Stimulated activated naive CD8-positive, alpha-beta T cell treated with anti-CD3 and anti-CD28 coated beads, Interleukin-15, Interleukin-2, amounts not matched to agents 100 U/mL and 50 U/mL, for 24 hours (primary cell): ENCODE results near the gene FZD10.

Source experiments
- ATAC-seq: fragments of 150-1000 bp; cut with Tn5 transposase; one replicate; pipeline ENCODE4 v1.10.0; 2021
- DNase-seq: peaks from one replicate; pipeline ENCODE4 v3.0.0; 2021

Gene FZD10, protein sequence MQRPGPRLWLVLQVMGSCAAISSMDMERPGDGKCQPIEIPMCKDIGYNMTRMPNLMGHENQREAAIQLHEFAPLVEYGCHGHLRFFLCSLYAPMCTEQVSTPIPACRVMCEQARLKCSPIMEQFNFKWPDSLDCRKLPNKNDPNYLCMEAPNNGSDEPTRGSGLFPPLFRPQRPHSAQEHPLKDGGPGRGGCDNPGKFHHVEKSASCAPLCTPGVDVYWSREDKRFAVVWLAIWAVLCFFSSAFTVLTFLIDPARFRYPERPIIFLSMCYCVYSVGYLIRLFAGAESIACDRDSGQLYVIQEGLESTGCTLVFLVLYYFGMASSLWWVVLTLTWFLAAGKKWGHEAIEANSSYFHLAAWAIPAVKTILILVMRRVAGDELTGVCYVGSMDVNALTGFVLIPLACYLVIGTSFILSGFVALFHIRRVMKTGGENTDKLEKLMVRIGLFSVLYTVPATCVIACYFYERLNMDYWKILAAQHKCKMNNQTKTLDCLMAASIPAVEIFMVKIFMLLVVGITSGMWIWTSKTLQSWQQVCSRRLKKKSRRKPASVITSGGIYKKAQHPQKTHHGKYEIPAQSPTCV

DNA sequence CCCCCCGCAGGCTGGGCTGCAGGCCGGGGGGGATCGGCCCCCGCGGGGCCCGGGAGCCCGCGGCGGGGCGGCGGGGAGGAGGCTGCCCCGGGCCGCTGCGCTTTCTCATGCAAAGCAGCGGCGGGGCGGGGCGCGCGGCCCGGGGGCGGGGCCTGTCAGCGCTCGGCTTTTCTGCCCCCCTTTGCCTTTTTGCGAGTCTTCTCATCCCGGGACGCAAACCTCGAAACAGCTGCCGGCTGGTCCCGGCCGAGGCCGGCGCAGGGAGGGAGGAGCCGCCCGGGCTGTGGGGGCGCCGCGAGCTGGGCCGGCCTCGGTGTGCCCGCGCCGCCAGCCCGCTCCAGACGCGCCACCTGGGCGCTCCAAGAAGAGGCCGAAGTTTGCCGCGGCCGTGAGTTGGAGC lies at the start of gene FZD10:
FZD10 (plus strand) TSS at position 198 of the 400 bp plus-strand sequence. CDS start 479 bp downstream, outside the sequence.
- DNase-seq (peak; percentile 27), ATAC-seq (no peak)

DNA sequence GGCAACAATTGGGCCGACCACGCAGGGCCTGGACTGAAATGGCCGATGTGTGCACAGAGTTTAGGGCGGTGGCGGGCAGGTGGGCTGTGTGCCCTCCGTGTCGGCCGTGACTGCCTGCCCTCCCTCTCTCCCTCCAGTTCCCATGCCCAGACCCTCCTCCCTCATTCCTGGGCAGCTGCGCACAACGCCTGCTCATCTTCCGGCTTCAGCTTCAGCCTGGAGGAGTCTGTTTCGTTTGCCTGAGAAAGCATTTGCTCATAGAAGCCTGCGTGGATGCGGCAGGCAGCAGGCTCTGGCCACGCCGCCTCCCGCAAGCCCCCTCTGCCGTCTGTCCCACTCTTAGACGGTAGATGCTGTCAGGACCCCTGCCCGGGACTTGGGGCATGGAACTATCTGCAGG lies 47.3 kb upstream of the FZD10 start:
- DNase-seq, result no peak
- no peak for ATAC-seq

DNA sequence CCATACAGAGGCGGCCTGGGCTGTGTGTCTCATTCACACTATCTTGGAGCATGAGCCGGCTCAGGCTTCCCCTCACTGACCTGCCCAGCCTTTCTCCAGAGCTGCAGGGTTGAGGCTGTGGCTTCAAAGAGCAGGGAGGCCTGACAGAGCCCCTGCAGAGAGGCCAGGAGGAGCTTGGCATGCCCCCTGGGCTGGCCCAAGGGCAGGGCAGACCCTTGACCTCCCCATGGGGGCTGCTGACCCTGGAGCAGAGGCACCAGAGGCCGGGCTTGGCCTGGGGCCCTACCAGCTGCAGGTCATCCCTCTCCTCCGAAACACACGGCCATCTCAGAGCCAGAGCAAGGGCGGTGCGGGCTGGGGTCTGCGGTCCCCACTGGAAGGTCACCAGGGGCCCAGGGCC lies 46.6 kb upstream of the FZD10 start:
- no peak for ATAC-seq

DNA sequence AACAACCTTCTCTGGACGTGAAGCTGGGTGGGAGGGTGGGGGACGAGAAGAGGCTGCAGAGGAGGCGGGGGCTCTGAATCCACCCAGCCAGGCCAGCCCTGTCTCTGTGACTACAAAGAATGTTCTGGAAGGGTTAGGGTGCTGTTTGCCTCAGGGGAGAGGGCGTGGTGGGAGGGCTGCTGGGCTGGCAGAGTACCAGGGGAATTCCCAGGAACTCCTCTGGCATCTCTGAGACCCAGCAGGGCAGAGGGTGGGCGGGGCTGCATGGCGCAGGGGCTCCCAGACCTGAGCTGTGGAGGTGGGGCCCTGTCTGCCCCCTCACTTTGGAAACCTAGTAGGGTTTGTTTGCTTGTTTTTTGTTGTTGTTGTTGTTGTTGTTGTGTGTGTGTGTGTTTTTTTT lies 45.5 kb upstream of the FZD10 start:
- DNase-seq (no peak), ATAC-seq (no peak)

More for the DNA sequence above, 46.6 kb upstream of the FZD10 start:
- no peak for DNase-seq

DNA sequence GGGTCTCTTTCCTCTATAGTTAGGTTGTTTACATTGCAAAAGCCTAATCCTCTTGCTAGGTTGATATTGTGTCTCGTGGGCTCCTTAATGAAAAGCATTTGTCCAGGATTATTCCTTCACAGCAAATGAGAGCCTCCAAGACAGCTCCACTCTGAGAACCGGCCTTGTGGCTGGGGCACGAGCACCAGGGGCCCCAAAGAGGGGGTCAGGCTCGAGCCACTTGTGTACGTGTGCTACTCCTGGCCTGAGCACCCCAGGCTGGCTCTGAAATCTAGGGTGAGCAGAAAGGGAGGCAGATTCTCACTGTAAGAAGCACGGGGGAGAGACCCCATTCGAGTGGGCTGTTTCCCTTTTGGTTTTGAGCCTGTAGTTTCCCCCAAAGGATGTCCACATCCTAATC lies 45.0 kb upstream of the FZD10 start:
- ATAC-seq (no peak), DNase-seq (no peak)

DNA sequence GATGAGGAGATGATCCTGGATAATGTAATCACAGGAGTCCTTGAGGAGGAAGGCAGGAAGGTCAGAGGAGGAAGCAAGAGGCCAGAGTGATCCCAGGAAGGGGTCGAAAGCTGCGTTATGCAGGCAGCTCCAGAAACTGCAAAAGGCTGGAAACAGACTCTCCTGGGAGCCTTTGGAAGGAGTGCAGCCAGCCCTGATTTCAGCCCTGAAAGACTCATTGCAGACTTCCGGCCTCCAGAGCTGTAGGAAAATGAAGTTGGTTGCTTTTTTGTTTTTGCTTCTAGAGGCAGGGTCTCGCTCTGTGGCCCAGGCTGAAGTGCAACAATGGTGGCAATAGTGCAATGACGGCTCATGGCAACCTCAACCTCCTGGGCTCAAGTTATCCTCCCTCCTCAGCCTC lies 44.6 kb upstream of the FZD10 start:
- DNase-seq (no peak), ATAC-seq (no peak)

DNA sequence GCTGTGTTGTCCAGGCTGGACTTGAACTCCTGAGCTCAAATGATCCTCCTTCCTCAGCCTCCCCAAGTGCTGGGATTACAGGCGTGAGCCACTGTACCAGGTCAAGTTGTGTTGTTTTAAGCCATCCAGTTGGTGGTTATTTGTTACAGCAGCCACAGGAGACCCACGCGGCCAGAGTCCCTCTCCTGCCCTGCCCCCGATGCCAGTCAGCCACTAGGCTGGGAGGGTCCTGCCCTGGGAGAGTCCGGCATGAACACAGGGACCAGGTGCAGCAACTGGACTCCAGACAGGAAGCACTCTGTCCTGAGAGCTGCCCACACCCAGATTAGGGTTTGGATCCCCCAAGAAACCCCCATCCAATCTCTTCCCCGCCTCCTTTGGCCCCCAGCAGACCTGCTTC lies 44.1 kb upstream of the FZD10 start:
- no peak for DNase-seq
- ATAC-seq, result no peak

DNA sequence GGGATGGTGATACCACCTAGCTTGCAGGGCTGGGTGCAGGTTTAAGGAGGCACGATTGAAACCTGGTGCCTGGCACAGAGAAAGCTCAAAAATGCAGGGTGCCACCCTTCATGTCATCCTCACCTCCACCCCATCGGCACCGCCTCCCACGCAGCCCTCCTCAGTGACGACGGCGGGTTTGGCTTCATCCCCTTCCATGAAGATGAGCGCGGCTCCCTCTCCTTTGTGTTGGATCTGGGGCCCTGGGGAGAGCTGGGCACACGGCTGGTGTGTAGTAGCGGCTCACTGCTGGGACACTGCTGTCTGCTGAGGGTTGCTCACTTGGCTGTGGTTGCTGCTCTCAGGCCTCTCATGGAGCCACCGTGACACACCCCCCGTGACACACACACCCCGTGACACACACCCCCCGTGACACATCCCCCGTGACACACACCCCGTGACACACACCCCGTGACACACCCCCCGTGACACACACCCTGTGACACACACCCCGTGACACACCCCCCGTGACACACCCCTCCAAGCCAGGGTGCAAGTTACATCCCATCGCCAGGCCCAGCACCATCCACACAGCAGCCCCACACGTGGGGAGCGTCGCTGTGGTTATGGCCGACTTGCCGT lies 42.9 kb upstream of the FZD10 start:
- no peak for ATAC-seq
- DNase-seq, result no peak

DNA sequence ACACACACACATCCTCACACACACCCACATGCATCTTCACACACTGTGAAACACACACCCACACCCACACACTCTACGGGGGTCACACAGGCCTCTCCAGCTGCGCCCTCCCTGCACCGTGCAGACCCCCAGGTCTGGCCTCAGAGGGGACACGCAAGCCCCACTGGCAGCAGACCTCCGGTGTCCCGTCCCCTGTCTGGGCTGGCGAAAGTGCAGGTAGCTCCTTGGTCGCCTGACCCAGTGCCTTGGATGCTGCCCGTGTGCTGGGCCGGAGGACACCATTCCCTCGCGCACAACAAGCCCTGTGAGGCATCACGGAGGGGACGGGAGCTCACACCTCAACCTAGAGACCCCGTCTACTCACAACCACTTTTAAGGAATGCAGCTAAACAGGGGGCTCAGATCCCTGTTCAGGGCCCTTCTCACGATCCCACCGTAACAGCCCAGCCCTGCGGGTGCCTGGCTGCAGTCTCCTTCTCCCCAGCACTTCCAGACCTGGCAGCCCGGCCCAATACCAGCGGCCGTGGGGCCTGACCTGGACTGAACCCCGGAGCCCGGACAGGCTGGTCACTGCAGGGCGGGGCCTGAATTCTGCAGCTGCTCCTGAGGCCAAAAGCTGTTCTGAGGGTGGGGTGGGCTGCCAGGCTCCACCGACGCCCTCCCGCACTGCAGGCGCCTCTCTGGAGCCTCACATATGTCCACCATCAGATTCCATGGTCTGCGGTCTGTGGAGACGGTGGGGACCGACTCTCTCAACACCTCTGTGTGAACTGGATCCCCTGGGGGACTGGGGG lies 42.1 kb upstream of the FZD10 start:
- DNase-seq (no peak), ATAC-seq (no peak)

DNA sequence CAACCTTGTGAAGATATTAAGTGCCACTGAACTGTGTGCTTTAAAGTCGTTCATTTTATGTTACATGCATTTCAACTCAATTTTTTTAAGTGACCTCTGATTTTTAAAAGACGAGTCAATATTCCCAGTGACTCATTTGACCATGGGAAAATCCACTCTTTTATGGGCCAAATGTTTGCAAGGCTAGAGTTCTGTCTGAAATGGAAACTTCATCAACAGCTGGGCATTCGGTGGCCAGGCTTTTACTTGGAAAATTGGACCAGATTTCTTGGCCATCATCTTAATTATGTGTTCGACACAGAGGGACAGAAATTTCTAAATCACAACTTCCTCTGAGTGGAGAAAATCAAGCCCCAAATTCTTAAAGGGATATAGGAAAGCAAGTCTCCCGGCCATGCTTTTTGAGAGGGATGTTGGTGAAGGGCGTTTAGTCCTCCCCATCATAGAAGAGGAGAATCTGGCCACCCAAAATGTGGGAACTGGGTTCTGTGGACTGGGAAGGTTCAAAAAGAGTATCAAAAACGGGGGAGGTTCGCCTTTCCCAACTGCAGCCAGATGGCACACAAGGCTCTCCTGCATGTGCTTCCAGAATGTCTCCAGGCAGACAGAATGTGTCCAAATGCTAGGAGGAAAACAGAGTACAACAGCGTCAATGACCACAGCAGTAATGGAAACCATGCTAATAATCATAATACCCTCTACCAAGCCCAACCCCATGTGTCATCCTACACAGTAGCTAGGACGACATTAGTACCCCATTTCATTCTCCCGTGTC lies 40.9 kb upstream of the FZD10 start:
- ATAC-seq (no peak), DNase-seq (no peak)

DNA sequence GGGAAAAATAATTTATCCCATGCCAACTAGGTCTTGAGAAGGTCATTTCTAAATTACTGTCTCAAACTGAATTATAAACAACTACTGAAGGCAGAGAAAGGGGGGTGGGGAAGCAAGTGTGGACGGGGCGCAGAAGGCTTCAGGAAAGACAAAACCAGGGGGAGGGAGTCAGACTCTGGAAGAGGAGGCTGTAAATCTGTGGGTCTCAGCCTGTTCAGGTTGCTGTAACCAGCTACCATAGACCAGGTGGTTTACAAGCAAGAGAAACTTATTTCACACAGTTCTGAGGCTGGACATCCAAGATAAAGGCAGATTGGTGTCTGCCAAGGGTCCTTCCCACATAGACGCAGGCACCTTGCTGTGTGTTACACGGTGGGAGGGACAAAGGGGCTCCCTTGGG lies 39.9 kb upstream of the FZD10 start:
- no peak for ATAC-seq
- DNase-seq, result no peak

DNA sequence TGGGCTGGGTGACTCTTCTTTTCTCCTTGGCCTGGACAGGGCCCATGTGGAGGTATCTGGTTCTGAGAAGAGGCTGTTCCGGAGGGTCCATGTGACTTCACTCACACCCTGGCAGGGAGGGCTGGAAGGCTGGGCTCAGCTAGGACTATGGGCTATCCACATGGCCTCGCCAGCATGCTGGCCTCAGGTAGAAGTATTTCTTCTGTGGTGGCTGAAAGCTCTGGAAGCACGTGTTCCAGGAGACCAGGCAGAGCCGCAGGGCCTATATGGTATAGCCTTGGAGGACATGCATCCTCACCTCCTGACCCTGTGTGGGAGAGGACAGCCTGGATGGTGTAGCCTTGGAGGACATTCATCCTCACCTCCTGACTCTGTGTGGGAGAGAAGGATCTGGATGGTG lies 38.2 kb upstream of the FZD10 start:
- no peak for DNase-seq
- ATAC-seq, result no peak

DNA sequence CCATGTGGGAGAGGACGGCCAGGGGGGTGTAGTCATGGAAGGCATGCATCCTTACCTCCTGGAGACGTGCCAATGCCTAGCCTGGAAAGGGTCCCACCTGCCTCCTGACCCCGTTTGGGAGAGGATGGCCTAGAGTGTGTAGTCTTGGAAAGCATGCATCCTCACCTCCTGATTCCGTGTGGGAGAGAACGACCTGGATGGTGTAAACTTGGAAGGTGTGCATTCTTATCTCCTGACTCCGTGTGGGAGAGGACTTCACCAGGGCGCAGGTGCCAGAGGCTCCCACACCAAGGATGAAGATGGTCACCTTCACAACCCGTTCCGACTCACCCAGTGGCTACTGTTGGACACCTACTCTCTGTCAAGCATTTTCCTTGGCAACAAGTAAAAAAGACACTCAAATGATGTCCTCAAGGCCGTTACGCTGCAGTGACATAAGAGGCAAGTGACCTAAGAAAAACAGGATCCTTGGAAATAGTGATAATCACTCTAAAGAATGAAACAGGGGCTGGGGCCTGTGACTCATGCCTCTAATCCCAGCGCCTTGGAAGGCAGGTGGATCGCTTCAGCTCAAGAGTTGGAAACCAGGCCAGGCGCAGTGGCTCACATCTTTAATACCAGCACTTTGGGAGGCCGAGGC lies 37.5 kb upstream of the FZD10 start:
- ATAC-seq (no peak), DNase-seq (no peak)

DNA sequence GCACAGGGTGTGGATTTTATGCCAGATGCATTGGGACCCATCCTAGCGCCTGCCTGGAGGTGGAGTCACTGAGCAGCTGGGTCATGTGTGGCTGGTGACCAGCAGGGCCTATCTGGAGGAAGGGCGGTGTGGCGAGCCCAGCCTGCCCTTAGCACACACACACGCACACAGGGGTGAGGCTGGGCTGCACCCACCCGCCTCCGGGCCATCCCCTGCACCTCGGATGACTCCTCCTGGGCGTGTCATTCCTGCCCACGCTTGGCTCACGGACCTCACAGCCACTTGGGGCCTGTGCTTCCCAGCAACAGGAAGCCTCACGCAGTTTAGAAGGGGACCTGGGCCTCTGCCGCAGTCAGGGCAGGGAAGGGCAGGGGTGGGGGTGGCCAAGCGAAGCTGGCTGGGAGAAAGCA lies 36.2 kb upstream of the FZD10 start:
- peak; percentile 29 for ATAC-seq
- DNase-seq, result no peak

DNA sequence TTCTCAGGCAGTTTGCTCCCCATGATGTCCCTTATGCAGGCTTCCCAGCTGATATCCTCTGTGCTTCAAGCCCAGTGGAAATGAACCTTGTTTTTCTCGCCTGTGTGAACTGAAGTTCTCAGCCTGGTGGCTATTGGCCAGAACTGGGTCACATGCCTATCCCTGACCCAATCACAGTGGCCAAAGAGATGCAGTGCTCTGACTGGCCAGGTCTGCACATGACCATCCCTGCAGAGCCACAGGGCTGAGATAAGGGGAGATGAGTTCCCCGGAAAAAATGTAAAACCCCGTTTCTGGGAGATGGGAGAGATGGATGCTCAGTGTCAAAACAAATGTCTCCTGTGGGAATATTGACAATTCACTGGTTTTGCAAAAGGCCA lies 34.7 kb upstream of the FZD10 start:
- DNase-seq (no peak), ATAC-seq (no peak)

DNA sequence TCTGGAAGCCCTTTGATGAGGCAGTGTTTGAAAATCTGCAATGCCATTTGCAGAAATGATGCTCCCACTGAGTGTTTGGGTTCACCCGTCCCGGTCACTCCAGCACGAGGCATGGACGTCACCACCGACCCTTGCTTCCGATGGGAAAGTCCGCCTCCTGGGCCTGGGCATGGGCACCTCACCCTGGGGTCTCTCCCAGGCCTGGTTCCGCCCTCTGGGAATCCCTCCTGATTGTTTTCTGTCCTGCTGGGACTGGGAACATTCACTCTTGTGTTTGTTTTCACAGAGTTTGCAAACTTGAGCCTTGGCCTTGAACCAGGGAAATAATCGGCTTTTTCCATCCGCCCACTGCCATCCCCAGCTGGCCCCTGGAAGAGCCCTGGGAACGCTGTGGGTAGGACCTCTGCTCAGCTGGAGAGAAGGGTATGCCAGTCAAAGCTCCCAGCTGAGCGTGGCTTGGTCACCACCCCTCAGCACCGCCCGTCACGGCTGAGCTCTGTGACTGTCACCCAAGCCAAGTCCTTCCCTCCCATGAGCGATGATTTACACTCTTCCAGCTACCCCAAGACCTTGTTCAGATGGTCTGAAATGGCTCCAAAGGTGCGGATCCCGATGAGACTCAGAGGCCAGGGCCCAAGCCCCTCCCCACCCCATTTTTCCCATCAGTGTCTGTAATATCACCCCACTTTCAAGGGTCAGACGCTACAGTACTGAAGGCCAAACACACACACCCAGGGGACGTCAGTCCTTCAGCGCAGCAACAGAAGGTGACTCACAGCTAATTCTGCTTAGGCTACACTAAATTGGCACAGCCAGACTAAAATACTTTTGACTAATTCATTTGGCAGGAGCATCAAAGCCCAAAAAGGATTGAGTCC lies 34.1 kb upstream of the FZD10 start:
- ATAC-seq, result no peak
- DNase-seq, result no peak

DNA sequence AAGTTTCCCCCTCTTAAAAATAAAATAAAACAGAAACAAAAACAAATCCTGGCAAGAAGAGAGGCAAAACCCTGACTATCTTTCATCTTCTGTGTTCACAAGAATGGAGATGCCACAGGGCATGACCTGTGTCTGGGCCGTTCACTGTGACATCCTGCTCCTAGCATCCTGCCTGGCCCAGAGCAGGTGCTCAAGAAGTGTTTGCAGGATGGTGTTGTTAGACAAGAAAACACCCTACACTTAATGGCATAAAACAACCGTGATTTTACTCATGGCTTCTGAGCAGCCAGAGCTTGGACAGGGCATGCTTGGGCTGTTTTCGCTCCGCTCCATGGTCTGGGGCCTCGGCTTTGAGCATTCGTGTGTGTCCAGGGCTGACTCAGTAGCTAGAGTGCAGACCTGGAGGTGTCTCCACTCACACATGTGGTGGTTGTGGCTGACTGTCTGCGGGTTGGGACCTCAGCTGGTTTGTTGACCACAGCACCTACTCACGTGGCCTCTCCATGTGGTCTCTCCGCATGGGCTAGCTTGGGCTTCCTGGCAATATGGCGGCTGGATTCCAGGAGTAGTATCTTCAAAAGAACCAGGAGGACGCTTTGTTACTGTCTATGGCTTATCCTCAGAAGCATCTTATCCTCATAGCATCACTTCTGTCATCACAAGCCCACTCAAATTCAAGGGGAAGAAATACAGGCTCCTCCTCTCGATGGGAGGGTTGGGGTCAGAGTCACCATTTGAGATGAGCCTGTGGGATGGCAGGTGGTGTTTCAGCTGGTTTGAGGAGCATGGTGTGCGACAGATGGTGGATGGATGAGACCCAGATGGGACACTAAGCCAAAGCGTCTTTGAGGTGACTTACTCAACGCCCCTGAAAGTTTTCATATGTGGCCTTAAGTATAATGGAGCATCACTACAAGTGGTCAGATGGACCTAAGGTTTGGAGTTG lies 33.2 kb upstream of the FZD10 start:
- DNase-seq, result no peak
- no peak for ATAC-seq

DNA sequence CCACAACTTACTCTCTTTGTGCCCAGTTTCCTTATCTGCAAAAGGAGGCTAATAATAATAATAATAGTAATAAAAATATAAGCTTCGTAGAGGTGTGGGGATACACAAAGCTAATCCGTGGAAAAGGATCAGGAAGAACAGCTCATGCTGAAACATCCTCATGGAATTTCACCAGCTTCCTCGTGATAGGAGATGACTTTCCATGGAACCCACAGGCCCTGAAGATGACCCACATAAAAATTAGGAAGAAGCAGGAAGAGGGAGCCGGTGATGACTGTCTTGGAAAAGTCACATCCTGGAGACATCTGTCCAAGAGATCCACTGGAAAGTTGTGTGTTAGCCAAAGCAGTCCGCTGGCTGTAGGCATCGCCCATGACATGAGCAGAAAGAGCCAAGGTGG lies 31.9 kb upstream of the FZD10 start:
- no peak for DNase-seq
- ATAC-seq, result no peak

DNA sequence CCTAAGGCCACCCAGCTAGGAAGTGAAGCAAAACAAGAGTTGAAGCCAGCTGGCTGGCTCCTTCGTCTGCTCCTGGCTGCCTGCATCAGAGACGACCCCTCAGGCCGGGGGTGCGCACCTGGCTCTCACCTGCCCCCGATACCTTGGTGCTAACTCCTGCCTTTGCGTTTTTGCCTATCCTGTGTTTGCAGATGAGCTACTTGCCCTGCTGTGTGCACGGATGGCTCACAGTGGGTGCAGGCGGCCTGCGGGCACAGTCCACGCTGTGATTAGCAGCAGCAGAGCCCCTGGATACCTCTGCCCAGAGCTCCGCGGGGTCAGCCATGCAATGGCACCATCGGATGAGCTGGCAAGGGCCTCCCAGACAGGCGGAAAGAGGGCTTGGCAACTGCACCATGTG lies 31.2 kb upstream of the FZD10 start:
- no peak for ATAC-seq
- DNase-seq, result no peak
